Endothelial cell of umbilical vein (primary cell): ENCODE results near the gene NFILZ. TPM values are rescaled to one million over a fixed set of nuclear protein-coding genes. Genes with fewer than 3 reads are reported as not detected.

Experiments used
- BruUV-seq: library from RNA; stranded (reverse); fragments of 400-500 nt; replicated peaks from 2 replicates; lab custom pipeline; 2021; lab: Mats Ljungman, UMichigan
- CTCF ChIA-PET: fragments of 300-600, 350-600 bp; sonication (Branson Sonifier 250); formaldehyde crosslinking; loops from one replicate; lab custom pipeline; 2021; ENCODE audit warnings: antibody characterized with exemption, inconsistent platforms; lab: Charles Lee
- POLR2A ChIA-PET: fragments of 300-600, 350-600 bp; sonication (Branson Sonifier 250); formaldehyde crosslinking; loops from one replicate; lab custom pipeline; 2021; ENCODE audit warnings: antibody characterized with exemption, inconsistent platforms; lab: Charles Lee
- DNase-seq: peaks from one replicate; pipeline ENCODE4 v3.0.0-alpha.2; 2011; ENCODE audit warnings: low read depth, low spot score
- FAIRE-seq: peaks from 2 replicates; lab custom pipeline; 2011; peaks lifted over from hg19 to GRCh38; lab: Jason Lieb, UNC
- H2AFZ ChIP-seq: 2 replicates; pipeline ENCODE4 v1.6.0; 2012; ENCODE audit warnings: low read depth, low read length, control low read depth, inconsistent platforms
- H3K27ac ChIP-seq: 2 replicates; pipeline ENCODE4 v1.5.1; 2011; ENCODE audit warnings: low read depth, mild to moderate bottlenecking, control low read depth, low read length, moderate library complexity; ENCODE audit not compliant: insufficient read depth
- H3K27me3 ChIP-seq, 2 experiments: 2 replicates each; pipeline versions ENCODE4 v1.6.0 to v1.6.1; 2011; ENCODE audit warnings: low read length in 2 of 2, mixed read lengths in 1 of 2; ENCODE audit not compliant: control insufficient read depth in 2 of 2, insufficient read depth in 2 of 2
- H3K36me3 ChIP-seq, 2 experiments: 2 replicates in 1 of 2; 3 replicates in 1 of 2; pipeline ENCODE4 v1.5.1; 2011; ENCODE audit warnings: low read length in 2 of 2, mild to moderate bottlenecking in 1 of 2, moderate library complexity in 1 of 2; ENCODE audit not compliant: control insufficient read depth in 2 of 2, insufficient read depth in 2 of 2; ENCODE audit errors: extremely low read depth in 1 of 2
- H3K4me1 ChIP-seq: 3 replicates; pipeline ENCODE4 v1.5.1; 2011; ENCODE audit warnings: mild to moderate bottlenecking, low read length; ENCODE audit not compliant: control insufficient read depth, insufficient read depth; ENCODE audit errors: extremely low read depth
- H3K4me2 ChIP-seq: 2 replicates; pipeline ENCODE4 v1.6.1; 2011; ENCODE audit warnings: low read length, control low read depth, mixed read lengths; ENCODE audit not compliant: insufficient read depth
- H3K4me3 ChIP-seq, 3 experiments: fragments of 200-600 bp in 1 of 3; sonication (generic), shearing (Covaris generic) in 1 of 3; replicated peaks in 1 of 3; 2 replicates each; pipeline ENCODE4 v1.5.1; 2011 to 2016; ENCODE audit warnings: control low read depth in 3 of 3, low read length in 3 of 3, mild to moderate bottlenecking in 2 of 3, inconsistent platforms in 1 of 3, low read depth in 1 of 3, moderate library complexity in 1 of 3; ENCODE audit not compliant: insufficient read depth in 1 of 3
- H3K79me2 ChIP-seq: 2 replicates; pipeline ENCODE4 v1.6.0; 2012; ENCODE audit warnings: low read length, inconsistent platforms; ENCODE audit not compliant: control insufficient read depth, insufficient read depth
- H3K9ac ChIP-seq: replicated peaks from 2 replicates; pipeline ENCODE3; 2011; ENCODE audit warnings: low read length, control low read depth; ENCODE audit not compliant: insufficient read depth; ENCODE audit errors: extremely low read depth
- H3K9me1 ChIP-seq: replicated peaks from 3 replicates; pipeline ENCODE4 v1.6.0; 2011; ENCODE audit warnings: mild to moderate bottlenecking, low read length; ENCODE audit not compliant: control insufficient read depth, insufficient read depth; ENCODE audit errors: extremely low read depth
- H3K9me3 ChIP-seq: replicated peaks from 2 replicates; pipeline ENCODE4 v1.5.1; 2012; ENCODE audit warnings: low read length, inconsistent platforms; ENCODE audit not compliant: control insufficient read depth, insufficient read depth
- H4K20me1 ChIP-seq: replicated peaks from 2 replicates; pipeline ENCODE3; 2011; ENCODE audit warnings: mild to moderate bottlenecking, low read length; ENCODE audit not compliant: control insufficient read depth, insufficient read depth; ENCODE audit errors: extremely low read depth
- CTCF ChIP-seq, 2 donors: IDR thresholded peaks; 1 replicate in 1 of 2; 2 replicates in 1 of 2; pipeline ENCODE4 v1.5.1; 2011; ENCODE audit warnings: low read length in 2 of 2, mild to moderate bottlenecking in 2 of 2, moderate library complexity in 2 of 2, control low read depth in 1 of 2, inconsistent platforms in 1 of 2, low read depth in 1 of 2; ENCODE audit not compliant: insufficient read depth in 1 of 2; ENCODE audit errors: extremely low read depth in 1 of 2
- JUN ChIP-seq: IDR thresholded peaks from 2 replicates; pipeline ENCODE4 v1.6.1; 2011; ENCODE audit warnings: borderline replicate concordance, low read depth; ENCODE audit not compliant: insufficient read length, insufficient read depth
- MAX ChIP-seq: IDR thresholded peaks from 2 replicates; pipeline ENCODE4 v1.6.1; 2011; ENCODE audit not compliant: insufficient read depth, insufficient read length
- POLR2A ChIP-seq: IDR thresholded peaks from 2 replicates; pipeline ENCODE4 v1.6.1; 2012; ENCODE audit warnings: low read depth, mild to moderate bottlenecking, control low read depth, low read length
- POLR2AphosphoS5 ChIP-seq: IDR thresholded peaks from 2 replicates; pipeline ENCODE4 v1.6.1; 2012; ENCODE audit warnings: low read depth, mild to moderate bottlenecking, control low read depth, low read length, moderate library complexity; ENCODE audit not compliant: insufficient read depth
- dilution Hi-C: fragments of 300-500 bp; cut with MboI; formaldehyde crosslinking; loops from one replicate; pipeline ENCODE4 v1.15.0; 2019; ENCODE audit warnings: low sequenced_read_pairs; ENCODE audit not compliant: extremely low pct_ligation_motif_present
- intact Hi-C: fragments of 100-400 bp; cut with micrococcal nuclease; formaldehyde crosslinking; loops from one replicate; pipeline ENCODE4 v1.10.0; 2022
- polyA plus RNA-seq, 4 experiments: library from polyadenylated mRNA; depleted of rRNA in 3 of 4; stranded (reverse) in 3 of 4; unstranded in 1 of 4; fragments of >200 nt; gene quantifications; 2 replicates each; pipeline versions ENCODE4 v1.2.1 to v1.2.3, GENCODE V29; 2011 to 2012; ENCODE audit warnings: missing spikeins in 1 of 4
- total RNA-seq: library from RNA; stranded (reverse); gene quantifications from 2 replicates; pipeline ENCODE4 v1.2.3, GENCODE V29; 2021

The NFILZ gene
- total and polyA plus RNA-seq, 2 donors (not counting 3 experiments of a cell fraction or from before 2014, with no cell fraction given) = not detected

- no peak overlapping the region for H3K4me2 ChIP-seq
- DNase-seq (no peak), FAIRE-seq (peak; percentile 21)
- H3K4me1 ChIP-seq = no peaks in the 10 kb centered on the region
- H3K9ac ChIP-seq = no peak overlapping the region
- H3K9me3 ChIP-seq = no peaks in the 10 kb centered on the region
- no peak for TF ChIP-seq MAX
- TF ChIP-seq JUN = no peak
- no peak for TF ChIP-seq POLR2AphosphoS5
- TF ChIP-seq CTCF (IDR thresholded peaks at IDR 0.05; ENCODE audit: extremely low read depth in 1 of 2, insufficient read depth in 1 of 2, low read depth in 1 of 2, low read length in 2 of 2) = no peak
- TF ChIP-seq POLR2A = no peak
- H3K36me3 ChIP-seq = no peaks in the 10 kb centered on the region
- H3K27ac ChIP-seq = no peak overlapping the region
- H3K27me3 ChIP-seq = no peaks in the 10 kb centered on the region
- H3K79me2 ChIP-seq = no peaks in the 10 kb centered on the region
- no peak overlapping the region for H2AFZ ChIP-seq
- H3K4me3 ChIP-seq = no peak overlapping the region
- no peaks in the 10 kb centered on the region for H4K20me1 ChIP-seq
- H3K9me1 ChIP-seq = no peaks in the 10 kb centered on the region
- dilution Hi-C loops (no loop called here), intact Hi-C loops (no loop called here)
- ChIA-PET POLR2A (no interaction called here), CTCF (interaction anchor here (0.6 to 4.1 kb wide), 21 partner anchors 8 to 1197 kb away, joined by 3 to 82 read pairs (median 4); no protein-coding TSS in a partner anchor)
- no TSS peak for BruUV-seq
Measured at GRCh38 chr19:8641221-8641907, 10.9 kb downstream of the NFILZ start.
